Kasumi-1 (cell line): Measurements from ENCODE around the gene MYBBP1A.

Experiments
- DNase-seq, 2 experiments: peaks; one replicate each; lab custom pipeline; 2025; lab: John Stamatoyannopoulos, UW

The MYBBP1A gene

GRCh38 chr17:4548721-4549531 lies 6.3 kb downstream of the MYBBP1A start:
- no peak for DNase-seq

- DNase-seq = no peak
Observed at GRCh38 chr17:4548061-4548461, 7.1 kb downstream of the MYBBP1A start.

- no peak for DNase-seq
Observed at GRCh38 chr17:4547118-4547906, 7.9 kb downstream of the MYBBP1A start.

- no peak for DNase-seq
Observed at GRCh38 chr17:4545217-4545951, 9.8 kb downstream of the MYBBP1A start.

GRCh38 chr17:4544951-4545216 lies 10.3 kb downstream of the MYBBP1A start:
- DNase-seq = no peak

- DNase-seq = no peak
Observed at GRCh38 chr17:4544135-4544950, 10.8 kb downstream of the MYBBP1A start.

- DNase-seq = no peak
Observed at GRCh38 chr17:4543557-4544026, 11.6 kb downstream of the MYBBP1A start.

- DNase-seq = no peak
Observed at GRCh38 chr17:4542726-4543191, 12.4 kb downstream of the MYBBP1A start.

- no peak for DNase-seq
Observed at GRCh38 chr17:4542003-4542725, 13.0 kb downstream of the MYBBP1A start.

- DNase-seq = no peak
Observed at GRCh38 chr17:4541328-4542002, 13.7 kb downstream of the MYBBP1A start.

- DNase-seq = no peak
Observed at GRCh38 chr17:4540687-4541327, 14.4 kb downstream of the MYBBP1A start.

GRCh38 chr17:4540224-4540651 lies 14.9 kb downstream of the MYBBP1A start:
- DNase-seq = peak in 1 of 2 experiments; percentile 1

- no peak for DNase-seq
Observed at GRCh38 chr17:4539576-4540223, 15.5 kb downstream of the MYBBP1A start.

- DNase-seq = no peak
Observed at GRCh38 chr17:4539025-4539424, 16.2 kb downstream of the MYBBP1A start.

- no peak for DNase-seq
Observed at GRCh38 chr17:4538236-4539002, 16.8 kb downstream of the MYBBP1A start.

GRCh38 chr17:4537451-4538235 lies 17.5 kb downstream of the MYBBP1A start:
- no peak for DNase-seq

- DNase-seq = no peak
Observed at GRCh38 chr17:4536742-4537411, 18.3 kb downstream of the MYBBP1A start.
